HCT116 (cell line): ENCODE data around the gene CYP24A1. TPM values are rescaled to one million over a fixed set of nuclear protein-coding genes. Genes with fewer than 3 reads are reported as not detected.

ENCODE experiments used
- ATAC-seq: fragments of 200-7000 bp; cut with Tn5 transposase; 2 replicates; pipeline ENCODE4 v1.9.1; 2020; ENCODE audit warnings: mild to moderate bottlenecking, moderate library complexity
- BruUV-seq: library from RNA; stranded (reverse); fragments of 400-500 nt; replicated peaks from 2 replicates; lab custom pipeline; 2021; lab: Mats Ljungman, UMichigan
- CTCF ChIA-PET: fragments of 300-600 bp; sonication (Branson Sonifier 250); formaldehyde crosslinking; loops from one replicate; lab custom pipeline; 2021; ENCODE audit warnings: antibody characterized with exemption; lab: Charles Lee
- POLR2A ChIA-PET: fragments of 300-600, 350-600 bp; sonication (Branson Sonifier 250); formaldehyde crosslinking; loops from one replicate; lab custom pipeline; 2021; ENCODE audit warnings: antibody characterized with exemption; lab: Charles Lee
- RAD21 ChIA-PET, 2 experiments: fragments of 300-600 bp; sonication (Branson Sonifier 250); formaldehyde crosslinking; loops; one replicate each; lab custom pipeline; 2023; ENCODE audit warnings: low total read pairs in 2 of 2; ENCODE audit not compliant: uncharacterized antibody in 2 of 2, unreplicated experiment in 2 of 2, low non-redundant PET in 1 of 2; lab: Charles Lee
- DNase-seq: peaks from one replicate; pipeline ENCODE4 v3.0.0-alpha.2; 2010; ENCODE audit warnings: low read depth, low spot score
- H2AFZ ChIP-seq: fragments of 200-600 bp; shearing (Covaris generic), sonication (generic); 2 replicates; pipeline ENCODE4 v1.6.1; 2017; ENCODE audit warnings: low read depth, mixed run types, mixed read lengths, antibody characterized with exemption, low read length; ENCODE audit not compliant: poor library complexity, severe bottlenecking
- H3K27ac ChIP-seq: 2 replicates; pipeline ENCODE4 v1.5.1; 2012; ENCODE audit warnings: low read depth, low read length
- H3K27me3 ChIP-seq: fragments of 200-600 bp; sonication (generic); 2 replicates; pipeline ENCODE4 v1.6.1; 2016; ENCODE audit warnings: mixed run types, low read length, mixed read lengths; ENCODE audit not compliant: insufficient read depth
- H3K36me3 ChIP-seq, 2 experiments: fragments of 200-500 bp in 1 of 2; fragments of 200-600 bp in 1 of 2; sonication (Bioruptor generic) in 1 of 2; sonication (generic) in 1 of 2; 2 replicates each; pipeline versions ENCODE4 v1.5.1 to v1.6.1; 2014 to 2016; ENCODE audit warnings: low read length in 2 of 2, inconsistent platforms in 1 of 2, mixed read lengths in 1 of 2, mixed run types in 1 of 2; ENCODE audit not compliant: insufficient read depth in 2 of 2, control insufficient read depth in 1 of 2
- H3K4me1 ChIP-seq, 2 experiments: fragments of 200-600 bp in 1 of 2; sonication (generic) in 1 of 2; 2 replicates each; pipeline versions ENCODE4 v1.5.1 to v1.6.1; 2012 to 2017; ENCODE audit warnings: low read length in 2 of 2, inconsistent platforms in 1 of 2, mild to moderate bottlenecking in 1 of 2, mixed read lengths in 1 of 2, mixed run types in 1 of 2, moderate library complexity in 1 of 2; ENCODE audit not compliant: insufficient read depth in 2 of 2, control insufficient read depth in 1 of 2
- H3K4me2 ChIP-seq: fragments of 200-600 bp; sonication (generic); 2 replicates; pipeline ENCODE4 v1.6.1; 2017; ENCODE audit warnings: mixed run types, low read length, mixed read lengths
- H3K4me3 ChIP-seq, 2 experiments: fragments of 200-600 bp in 1 of 2; sonication (generic) in 1 of 2; replicated peaks in 1 of 2; 2 replicates each; pipeline ENCODE4 v1.5.1; 2011 to 2016; ENCODE audit warnings: low read length in 2 of 2, control low read depth in 1 of 2, low read depth in 1 of 2, mild to moderate bottlenecking in 1 of 2, mixed read lengths in 1 of 2, mixed run types in 1 of 2
- H3K79me2 ChIP-seq: fragments of 200-600 bp; sonication (generic); 2 replicates; pipeline ENCODE4 v1.6.1; 2017; ENCODE audit warnings: mild to moderate bottlenecking, mixed run types, low read length, moderate library complexity, mixed read lengths; ENCODE audit not compliant: insufficient read depth
- H3K9ac ChIP-seq: fragments of 200-600 bp; sonication (generic); 2 replicates; pipeline ENCODE4 v1.6.1; 2016; ENCODE audit warnings: low read length, mixed read lengths
- H3K9me2 ChIP-seq: fragments of 200-600 bp; sonication (generic), shearing (Covaris generic); 2 replicates; pipeline ENCODE4 v1.6.1; 2017; ENCODE audit warnings: mixed run types, mild to moderate bottlenecking, moderate library complexity; ENCODE audit not compliant: insufficient read depth
- H3K9me3 ChIP-seq, 2 experiments: fragments of 200-500 bp in 1 of 2; fragments of 200-600 bp in 1 of 2; sonication (Bioruptor generic) in 1 of 2; sonication (generic) in 1 of 2; 2 replicates each; pipeline ENCODE4 v1.6.1; 2014 to 2017; ENCODE audit warnings: low read length in 2 of 2, mixed read lengths in 2 of 2, inconsistent platforms in 1 of 2, low read depth in 1 of 2, mild to moderate bottlenecking in 1 of 2, mixed run types in 1 of 2, moderate library complexity in 1 of 2; ENCODE audit not compliant: control insufficient read depth in 1 of 2, insufficient read depth in 1 of 2
- H4K20me1 ChIP-seq: fragments of 200-600 bp; sonication (generic), shearing (Covaris generic); 2 replicates; pipeline ENCODE4 v1.6.1; 2017; ENCODE audit warnings: mixed run types, mild to moderate bottlenecking, moderate library complexity; ENCODE audit not compliant: insufficient read depth
- EZH2 ChIP-seq: fragments of 200-600 bp; sonication (generic); IDR thresholded peaks from 2 replicates; pipeline ENCODE4 v1.6.1; 2017; ENCODE audit warnings: antibody characterized with exemption, mixed run types
- RAD21 ChIP-seq: IDR thresholded peaks from 2 replicates; pipeline ENCODE4 v1.6.1; 2012; ENCODE audit warnings: low read depth, mild to moderate bottlenecking
- intact Hi-C: fragments of 100-400 bp; cut with micrococcal nuclease; formaldehyde crosslinking; loops from 2 replicates; pipeline ENCODE4 v1.10.0; 2022
- total RNA-seq: library from RNA; stranded (reverse); gene quantifications from one replicate; pipeline ENCODE4 v1.2.1, GENCODE V29; 2021; ENCODE audit not compliant: unreplicated experiment
- TF ChIP-seq, protein P1 (sequence below): IDR thresholded peaks from 2 replicates; pipeline ENCODE4 v1.6.1; 2012; ENCODE audit warnings: low read depth
- TF ChIP-seq, protein P2 (sequence below): IDR thresholded peaks from 2 replicates; pipeline ENCODE4 v1.6.1; 2012

The CYP24A1 gene
- total RNA-seq, 1 experiment from 2014 or later, result 267 TPM

DNA sequence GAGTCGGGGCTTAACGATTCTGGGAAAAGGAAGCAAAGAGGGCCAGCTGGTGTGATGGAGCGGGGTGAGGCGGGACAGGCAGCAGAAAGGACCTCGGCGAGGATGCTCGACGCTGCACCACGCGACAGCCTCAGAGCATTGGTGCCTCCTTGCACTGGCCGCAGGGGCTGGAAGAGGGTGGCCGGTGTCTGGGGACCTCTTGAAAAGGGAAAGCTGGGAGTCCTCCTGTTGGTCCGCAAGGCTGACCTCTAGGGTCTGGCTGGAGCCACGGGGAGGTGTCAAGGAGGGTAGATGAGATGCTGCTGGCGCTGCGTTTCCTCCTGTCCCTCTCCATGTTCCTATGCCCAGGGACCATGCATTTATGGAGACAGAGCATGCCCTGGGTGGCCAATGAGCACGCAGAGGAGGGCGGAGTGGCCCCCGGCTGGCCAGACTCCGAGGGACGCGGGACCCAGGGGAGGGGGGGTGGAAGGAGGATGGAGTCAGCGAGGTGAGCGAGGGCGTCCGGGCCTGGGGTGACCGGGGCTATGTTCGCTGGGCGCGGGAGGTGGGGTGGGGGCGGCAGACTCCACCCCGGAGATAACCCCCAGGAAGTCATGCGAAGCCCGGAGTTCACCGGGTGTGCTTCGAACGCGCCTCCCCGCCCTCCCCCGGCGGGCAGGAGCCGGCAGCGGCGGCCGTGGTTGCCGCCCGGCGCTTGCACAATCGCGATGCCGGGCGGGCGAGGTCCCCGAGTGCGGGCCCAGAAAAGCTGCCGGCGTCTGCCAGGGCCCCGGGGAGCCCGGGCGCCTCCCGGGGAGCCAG lies at the start of gene CYP24A1 (continued):
- TF ChIP-seq, protein P1, sequence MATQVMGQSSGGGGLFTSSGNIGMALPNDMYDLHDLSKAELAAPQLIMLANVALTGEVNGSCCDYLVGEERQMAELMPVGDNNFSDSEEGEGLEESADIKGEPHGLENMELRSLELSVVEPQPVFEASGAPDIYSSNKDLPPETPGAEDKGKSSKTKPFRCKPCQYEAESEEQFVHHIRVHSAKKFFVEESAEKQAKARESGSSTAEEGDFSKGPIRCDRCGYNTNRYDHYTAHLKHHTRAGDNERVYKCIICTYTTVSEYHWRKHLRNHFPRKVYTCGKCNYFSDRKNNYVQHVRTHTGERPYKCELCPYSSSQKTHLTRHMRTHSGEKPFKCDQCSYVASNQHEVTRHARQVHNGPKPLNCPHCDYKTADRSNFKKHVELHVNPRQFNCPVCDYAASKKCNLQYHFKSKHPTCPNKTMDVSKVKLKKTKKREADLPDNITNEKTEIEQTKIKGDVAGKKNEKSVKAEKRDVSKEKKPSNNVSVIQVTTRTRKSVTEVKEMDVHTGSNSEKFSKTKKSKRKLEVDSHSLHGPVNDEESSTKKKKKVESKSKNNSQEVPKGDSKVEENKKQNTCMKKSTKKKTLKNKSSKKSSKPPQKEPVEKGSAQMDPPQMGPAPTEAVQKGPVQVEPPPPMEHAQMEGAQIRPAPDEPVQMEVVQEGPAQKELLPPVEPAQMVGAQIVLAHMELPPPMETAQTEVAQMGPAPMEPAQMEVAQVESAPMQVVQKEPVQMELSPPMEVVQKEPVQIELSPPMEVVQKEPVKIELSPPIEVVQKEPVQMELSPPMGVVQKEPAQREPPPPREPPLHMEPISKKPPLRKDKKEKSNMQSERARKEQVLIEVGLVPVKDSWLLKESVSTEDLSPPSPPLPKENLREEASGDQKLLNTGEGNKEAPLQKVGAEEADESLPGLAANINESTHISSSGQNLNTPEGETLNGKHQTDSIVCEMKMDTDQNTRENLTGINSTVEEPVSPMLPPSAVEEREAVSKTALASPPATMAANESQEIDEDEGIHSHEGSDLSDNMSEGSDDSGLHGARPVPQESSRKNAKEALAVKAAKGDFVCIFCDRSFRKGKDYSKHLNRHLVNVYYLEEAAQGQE, result no peak

DNA sequence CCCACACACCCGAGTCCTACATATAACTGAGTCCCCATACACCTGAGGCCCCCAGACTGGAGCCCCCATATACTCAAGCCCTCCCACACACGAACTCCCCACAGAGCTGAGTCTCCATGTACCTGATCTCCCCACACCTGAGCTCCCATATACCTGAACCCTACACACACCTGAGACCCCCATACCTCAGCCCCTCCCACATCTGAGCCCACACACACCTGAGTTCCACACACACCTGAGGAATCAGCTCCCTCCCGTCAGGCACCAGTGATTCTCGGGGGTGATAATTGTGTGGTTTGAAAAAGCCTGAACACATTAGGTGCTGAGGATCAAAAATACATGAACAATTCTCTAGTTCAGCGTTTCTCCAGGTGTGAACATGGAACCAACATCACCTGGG lies 49.5 kb upstream of the CYP24A1 start:
- DNase-seq, result no peak
- no TSS peak for BruUV-seq
- no peak overlapping the region for H3K9ac ChIP-seq
- intact Hi-C loops, result no loop called here
- H3K4me3 ChIP-seq, result no peak overlapping the region
- ChIA-PET CTCF (interaction anchor here (2.8 kb wide), 1 partner anchor 424 kb away, joined by 9 read pairs; no protein-coding TSS in a partner anchor), POLR2A (no interaction called here), RAD21 (no interaction called here)
- H3K36me3 ChIP-seq, result no peaks in the 10 kb centered on the region; a peak in 1 of 4 replicates
- no peaks in the 10 kb centered on the region for H3K79me2 ChIP-seq
- H3K9me3 ChIP-seq, result no peaks in the 10 kb centered on the region
- no peaks in the 10 kb centered on the region; the same call in 1 of the 2 replicates for H4K20me1 ChIP-seq
- no peak overlapping the region for H3K27ac ChIP-seq
- TF ChIP-seq, protein P1, result no peak
- TF ChIP-seq EZH2, result no peak
- TF ChIP-seq RAD21, result no peak
- TF ChIP-seq, protein P2, sequence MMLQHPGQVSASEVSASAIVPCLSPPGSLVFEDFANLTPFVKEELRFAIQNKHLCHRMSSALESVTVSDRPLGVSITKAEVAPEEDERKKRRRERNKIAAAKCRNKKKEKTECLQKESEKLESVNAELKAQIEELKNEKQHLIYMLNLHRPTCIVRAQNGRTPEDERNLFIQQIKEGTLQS, result no peak
- no peaks in the 10 kb centered on the region for H3K4me1 ChIP-seq
- no peaks in the 10 kb centered on the region for H3K27me3 ChIP-seq
- no peak for ATAC-seq
- H3K4me2 ChIP-seq, result no peak overlapping the region
- H2AFZ ChIP-seq, result no peak overlapping the region
- no peaks in the 10 kb centered on the region for H3K9me2 ChIP-seq
